Neuron (in vitro differentiated cells): Measurements from ENCODE around the gene AEN.
"Not testable (repeated sequence)": the region's sequence is repeated elsewhere in the genome, so short reads cannot be mapped to it uniquely, and the experiment has no call there.

ENCODE experiments used
- H2AFZ ChIP-seq: one replicate; pipeline ENCODE4 v1.6.1; 2013; ENCODE audit warnings: low read depth, mild to moderate bottlenecking, inconsistent platforms, low read length, moderate library complexity
- H3K27me3 ChIP-seq: one replicate; pipeline ENCODE4 v1.6.1; 2013; ENCODE audit warnings: low read length; ENCODE audit not compliant: insufficient read depth
- H3K36me3 ChIP-seq: one replicate; pipeline ENCODE4 v1.6.1; 2013; ENCODE audit warnings: low read length; ENCODE audit not compliant: insufficient read depth
- H3K4me1 ChIP-seq: one replicate; pipeline ENCODE4 v1.6.1; 2013; ENCODE audit warnings: low read length; ENCODE audit not compliant: insufficient read depth
- H3K4me3 ChIP-seq: 2 replicates; pipeline ENCODE4 v1.5.1; 2013; ENCODE audit warnings: mild to moderate bottlenecking, low read length, moderate library complexity
- H3K9me3 ChIP-seq: one replicate; pipeline ENCODE4 v1.6.1; 2013; ENCODE audit warnings: low read length

Gene AEN

DNA sequence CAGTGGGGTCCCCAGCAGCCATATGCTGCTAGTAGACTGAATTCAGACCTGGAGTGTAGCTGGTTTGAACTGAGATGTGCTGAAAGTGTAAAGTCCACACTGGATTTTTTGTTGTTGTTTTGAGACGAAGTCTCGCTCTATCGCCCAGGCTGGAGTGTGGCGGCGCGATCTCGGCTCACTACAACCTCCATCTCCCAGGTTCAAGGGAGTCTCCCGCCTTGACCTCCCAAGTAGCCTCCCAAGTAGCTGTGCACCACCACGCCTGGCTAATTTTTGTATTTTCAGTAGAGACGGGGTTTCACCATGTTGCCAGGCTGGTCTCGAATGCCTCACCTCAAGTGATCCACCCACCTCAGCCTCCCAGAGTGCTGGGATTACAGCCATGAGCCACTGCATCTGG lies 21.4 kb downstream of the AEN start:
- not testable (repeated sequence) for H3K36me3 ChIP-seq, H3K27me3 ChIP-seq, H3K9me3 ChIP-seq, H3K4me3 ChIP-seq, H2AFZ ChIP-seq
- peaks cover 13% of the 10 kb centered on the region for H3K4me1 ChIP-seq

DNA sequence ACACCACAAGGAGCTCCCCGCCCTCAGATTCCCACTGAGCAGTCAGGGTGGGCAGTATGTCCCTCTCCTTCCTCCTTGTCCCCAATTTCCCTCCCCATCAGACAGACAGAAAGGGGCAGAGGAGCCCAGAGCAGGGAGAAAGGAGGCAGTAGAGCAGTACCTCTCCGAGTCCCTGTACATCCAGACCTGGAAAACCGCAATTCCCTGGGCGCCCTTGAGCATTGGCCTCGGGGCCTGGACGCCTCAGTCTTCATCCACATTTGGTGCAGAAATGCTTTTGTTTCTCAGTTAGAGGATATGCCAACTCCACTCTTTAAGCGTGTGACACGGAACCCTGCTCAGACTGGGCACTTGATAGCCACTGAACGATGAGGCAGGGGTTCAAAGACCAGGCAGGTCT lies 23.6 kb downstream of the AEN start:
- H2AFZ ChIP-seq = no peak overlapping the region
- no peaks in the 10 kb centered on the region for H3K27me3 ChIP-seq
- no peaks in the 10 kb centered on the region for H3K4me1 ChIP-seq
- no peaks in the 10 kb centered on the region for H3K9me3 ChIP-seq
- no peak overlapping the region for H3K4me3 ChIP-seq
- H3K36me3 ChIP-seq = no peaks in the 10 kb centered on the region

DNA sequence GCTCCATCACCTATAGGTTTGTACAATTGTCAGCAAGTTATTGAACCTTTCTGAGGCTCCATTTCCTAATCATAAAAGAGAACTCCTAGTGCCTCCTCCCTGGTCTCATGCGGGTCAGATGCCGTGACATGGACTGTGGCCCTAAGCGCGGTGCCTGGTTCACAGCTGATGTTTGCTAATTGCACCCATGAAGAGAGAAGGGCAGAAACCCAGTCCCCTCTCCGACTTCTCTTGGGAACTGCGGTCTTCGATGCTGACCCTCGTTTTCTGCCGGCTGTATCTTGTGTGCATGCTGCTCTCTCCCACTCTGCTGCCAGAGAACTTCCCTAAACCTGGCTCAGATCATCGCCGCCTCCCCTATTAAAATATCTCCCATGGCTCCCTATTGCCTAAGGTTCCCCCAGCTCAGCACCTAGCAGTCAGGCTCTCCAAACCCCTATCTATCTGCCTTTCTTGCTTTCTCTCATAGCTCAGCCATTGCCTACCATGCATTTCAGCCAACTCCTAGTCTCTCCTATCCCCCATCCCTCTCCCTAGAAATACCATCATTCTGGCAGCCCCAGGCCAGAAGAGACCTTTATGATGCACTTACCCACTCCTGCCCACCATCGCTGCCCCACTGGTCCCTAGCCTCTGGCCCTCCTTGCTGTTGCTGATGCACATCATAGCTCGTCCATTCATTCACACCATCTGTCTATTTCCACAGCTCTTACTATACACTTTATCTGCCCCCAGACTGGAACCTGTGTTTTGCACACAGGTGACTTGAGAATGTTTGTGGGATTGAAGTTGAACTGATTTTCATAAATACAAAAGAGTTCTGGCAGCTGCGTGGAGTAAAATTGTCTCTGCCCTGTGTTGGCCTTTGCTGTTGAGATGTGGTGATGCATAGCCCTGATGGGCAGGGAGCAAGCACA lies 24.3 kb downstream of the AEN start:
- Histone ChIP-seq H3K4me3 (no peak overlapping the region), H2AFZ (no peak overlapping the region), H3K4me1 (no peaks in the 10 kb centered on the region), H3K36me3 (no peaks in the 10 kb centered on the region), H3K9me3 (no peaks in the 10 kb centered on the region), H3K27me3 (no peaks in the 10 kb centered on the region)

DNA sequence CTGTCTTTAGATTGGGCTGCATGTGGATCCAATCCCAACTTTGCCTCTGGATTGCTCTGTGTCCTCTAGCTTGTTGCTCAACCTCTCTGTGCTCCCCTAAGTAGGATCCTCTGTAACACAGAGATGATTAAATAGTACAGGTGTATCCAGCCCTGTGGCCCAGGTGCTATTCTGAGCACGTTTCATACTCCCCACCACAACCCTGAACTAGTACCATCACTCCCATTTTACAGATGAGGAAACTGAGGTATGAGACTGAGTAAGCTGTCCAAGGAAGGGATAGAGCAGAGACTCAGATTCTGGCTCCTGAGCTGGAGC lies 24.9 kb downstream of the AEN start:
- no peaks in the 10 kb centered on the region for H3K36me3 ChIP-seq

DNA sequence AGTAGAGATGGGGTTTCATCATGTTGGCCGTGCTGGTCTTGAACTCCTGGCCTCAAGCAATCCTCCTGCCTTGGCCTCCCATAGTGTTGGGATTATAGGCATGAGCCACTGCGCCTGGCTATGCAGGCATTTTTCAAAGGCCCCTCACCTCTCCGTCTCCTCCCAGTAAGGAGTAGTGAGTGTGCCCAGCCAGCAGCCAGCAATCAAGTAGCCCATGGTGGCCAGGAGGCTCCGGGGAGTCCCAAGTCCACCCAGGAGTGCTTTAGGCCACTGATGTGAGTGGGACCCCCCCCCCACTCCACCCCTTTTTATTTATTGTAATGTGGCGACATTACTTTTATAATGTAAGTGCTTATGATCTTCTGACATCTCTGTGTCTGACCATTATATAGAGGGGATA lies 25.8 kb downstream of the AEN start:
- Histone ChIP-seq H3K9me3 (no peaks in the 10 kb centered on the region), H3K27me3 (no peaks in the 10 kb centered on the region), H3K4me3 (no peak overlapping the region), H2AFZ (no peak overlapping the region), H3K4me1 (no peaks in the 10 kb centered on the region), H3K36me3 (no peaks in the 10 kb centered on the region)

More for the DNA sequence above, 24.9 kb downstream of the AEN start:
- no peaks in the 10 kb centered on the region for H3K4me1 ChIP-seq
- H3K27me3 ChIP-seq = no peaks in the 10 kb centered on the region
- no peak overlapping the region for H3K4me3 ChIP-seq
- H2AFZ ChIP-seq = no peak overlapping the region
- H3K9me3 ChIP-seq = no peaks in the 10 kb centered on the region

DNA sequence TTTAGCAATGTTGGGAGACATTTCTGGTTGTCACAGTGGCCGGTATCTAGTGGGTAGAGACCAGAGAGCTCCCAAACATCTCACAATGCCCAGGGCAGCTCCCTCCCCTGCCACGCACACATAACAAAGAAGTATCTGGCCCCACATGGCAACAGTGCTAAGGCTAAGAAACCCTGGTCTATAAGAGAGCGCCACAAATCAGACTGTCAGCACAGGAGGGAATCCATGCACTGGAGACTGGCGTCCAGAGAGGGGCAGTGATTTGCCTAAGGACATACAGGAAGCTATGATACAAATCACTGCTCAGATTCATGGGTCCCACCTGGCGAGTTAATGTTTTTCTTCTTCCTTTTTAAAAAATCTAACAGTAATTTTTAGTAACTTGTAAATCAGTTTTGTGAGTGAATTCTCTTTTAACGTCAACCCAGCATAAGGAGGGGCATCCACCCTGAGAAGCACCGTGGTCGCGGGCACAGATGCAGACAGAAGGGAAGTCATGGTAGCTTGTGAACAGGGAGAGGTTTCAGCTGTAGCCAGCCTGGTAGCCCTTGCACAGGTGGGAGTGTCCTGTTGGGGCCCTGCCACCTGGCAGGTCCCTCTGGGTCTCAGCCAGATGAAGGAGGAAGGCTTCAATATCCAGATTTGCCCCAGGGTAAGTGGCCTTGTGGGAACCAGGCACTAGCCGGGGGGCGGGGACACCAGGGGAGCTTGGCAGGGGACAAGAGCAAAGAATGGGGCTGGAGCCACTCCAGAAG lies 26.4 kb downstream of the AEN start:
- no peak overlapping the region for H3K4me3 ChIP-seq
- H3K9me3 ChIP-seq = no peaks in the 10 kb centered on the region
- H2AFZ ChIP-seq = no peak overlapping the region
- no peaks in the 10 kb centered on the region for H3K4me1 ChIP-seq
- H3K27me3 ChIP-seq = no peaks in the 10 kb centered on the region
- no peaks in the 10 kb centered on the region for H3K36me3 ChIP-seq

DNA sequence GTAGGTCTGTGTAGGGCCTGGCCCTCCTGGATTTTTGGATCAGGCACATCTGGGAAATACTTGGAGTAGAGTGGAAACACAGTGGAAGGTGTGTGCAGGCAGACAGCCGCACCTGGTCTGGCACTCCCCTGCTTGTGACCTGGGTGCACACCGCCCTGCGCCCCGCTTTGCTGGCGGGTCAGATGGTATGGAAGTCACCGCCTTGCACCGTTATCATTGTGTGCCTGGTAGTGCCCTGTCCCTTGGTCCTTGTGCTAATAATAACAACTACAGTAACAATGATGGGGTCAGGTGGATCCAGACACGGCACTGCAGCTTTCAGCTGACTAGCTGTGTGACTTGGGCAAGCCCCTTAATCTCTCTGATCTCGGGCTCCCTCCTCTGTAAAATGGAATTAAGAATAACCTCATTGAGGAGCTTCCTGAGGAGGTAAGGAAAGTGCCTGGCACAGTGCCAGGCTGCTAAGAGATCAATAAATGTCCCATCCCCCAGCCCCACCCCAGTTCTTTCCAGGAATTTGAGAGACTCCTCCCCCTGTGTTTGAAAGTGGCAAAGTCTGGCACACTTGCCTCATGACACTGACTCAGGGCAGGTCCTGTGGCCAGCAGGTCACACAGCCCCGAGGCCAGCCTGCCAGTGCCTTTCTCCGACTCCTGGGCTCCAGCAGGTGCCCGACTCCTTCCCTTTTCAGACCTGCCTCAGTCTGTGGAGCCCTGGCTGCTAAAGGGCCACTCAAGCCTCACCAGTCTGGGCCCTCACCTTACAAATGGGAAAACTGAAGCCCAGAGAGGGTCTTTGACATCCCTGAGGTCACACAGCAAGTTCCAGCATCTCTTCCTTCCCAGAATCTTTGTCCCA lies 27.4 kb downstream of the AEN start:
- no peaks in the 10 kb centered on the region for H3K36me3 ChIP-seq
- H3K4me3 ChIP-seq = no peak overlapping the region
- H3K27me3 ChIP-seq = no peaks in the 10 kb centered on the region
- no peaks in the 10 kb centered on the region for H3K4me1 ChIP-seq
- no peak overlapping the region for H2AFZ ChIP-seq
- no peaks in the 10 kb centered on the region for H3K9me3 ChIP-seq

DNA sequence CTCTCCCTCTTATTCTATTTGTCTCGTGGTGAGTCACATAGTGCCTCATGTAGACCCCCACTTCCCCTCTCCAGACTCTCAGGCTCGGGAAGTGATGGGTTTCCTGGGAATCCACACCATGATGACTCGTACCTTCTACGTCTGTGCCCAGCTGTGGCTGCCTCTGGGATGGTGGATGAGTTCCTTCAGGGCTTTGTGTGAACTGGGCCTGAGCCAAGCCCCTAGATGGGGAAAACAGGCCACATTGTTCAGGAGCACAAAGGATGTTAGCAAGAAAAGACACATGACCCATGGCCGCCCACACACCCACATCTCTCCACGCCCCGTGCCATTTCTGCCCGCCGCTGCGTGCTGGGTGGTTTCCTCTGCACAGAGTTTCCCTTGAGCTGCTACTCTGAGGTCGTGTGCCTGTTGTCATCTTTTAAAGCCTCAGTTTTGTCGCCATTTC lies 28.2 kb downstream of the AEN start:
- H3K9me3 ChIP-seq = no peaks in the 10 kb centered on the region

DNA sequence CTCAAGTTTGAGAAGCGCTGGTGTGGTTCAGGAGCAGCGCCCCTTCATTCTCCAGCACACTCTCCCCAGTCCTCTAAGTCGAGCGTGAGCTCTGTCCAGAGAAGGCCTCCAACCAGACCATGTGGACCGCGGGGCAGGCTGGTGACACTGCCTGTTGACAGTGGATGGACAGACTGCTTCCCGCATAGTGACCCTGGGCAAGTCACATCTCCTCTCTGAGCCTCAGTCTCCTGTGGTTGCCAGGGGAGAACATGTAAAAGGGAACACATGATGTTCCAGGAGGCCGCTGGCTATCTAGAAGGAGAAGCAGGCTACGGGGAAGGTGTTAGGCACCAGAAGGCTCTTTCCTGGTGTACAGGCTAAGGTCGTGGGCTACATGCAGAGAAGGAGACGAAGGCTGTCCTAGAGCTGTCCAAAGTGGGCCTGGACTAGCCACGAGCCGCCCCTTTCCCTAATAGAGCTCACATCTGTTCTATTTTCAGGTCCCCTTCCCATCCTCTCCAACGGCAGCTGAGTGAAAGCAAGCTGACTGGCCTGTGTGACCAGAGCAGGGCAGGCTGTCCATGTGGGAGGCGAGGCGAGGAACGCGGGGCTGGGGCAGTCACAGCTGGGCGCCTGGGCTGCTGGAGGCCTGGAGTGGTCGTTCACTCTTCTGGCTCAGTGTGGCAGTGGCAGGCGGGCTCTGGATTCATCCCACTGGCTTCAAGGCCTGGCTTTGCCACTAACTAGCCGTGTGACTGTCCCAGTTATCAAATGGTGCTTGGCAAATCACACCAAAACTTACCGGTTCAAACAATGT lies 28.8 kb downstream of the AEN start:
- H2AFZ ChIP-seq = no peak overlapping the region
- no peaks in the 10 kb centered on the region for H3K36me3 ChIP-seq
- H3K4me3 ChIP-seq = no peak overlapping the region
- no peaks in the 10 kb centered on the region for H3K27me3 ChIP-seq
- H3K4me1 ChIP-seq = no peaks in the 10 kb centered on the region
- no peaks in the 10 kb centered on the region for H3K9me3 ChIP-seq

More for the DNA sequence above, 28.2 kb downstream of the AEN start:
- Histone ChIP-seq H3K36me3 (no peaks in the 10 kb centered on the region), H3K4me1 (no peaks in the 10 kb centered on the region), H2AFZ (no peak overlapping the region), H3K4me3 (no peak overlapping the region), H3K27me3 (no peaks in the 10 kb centered on the region)

DNA sequence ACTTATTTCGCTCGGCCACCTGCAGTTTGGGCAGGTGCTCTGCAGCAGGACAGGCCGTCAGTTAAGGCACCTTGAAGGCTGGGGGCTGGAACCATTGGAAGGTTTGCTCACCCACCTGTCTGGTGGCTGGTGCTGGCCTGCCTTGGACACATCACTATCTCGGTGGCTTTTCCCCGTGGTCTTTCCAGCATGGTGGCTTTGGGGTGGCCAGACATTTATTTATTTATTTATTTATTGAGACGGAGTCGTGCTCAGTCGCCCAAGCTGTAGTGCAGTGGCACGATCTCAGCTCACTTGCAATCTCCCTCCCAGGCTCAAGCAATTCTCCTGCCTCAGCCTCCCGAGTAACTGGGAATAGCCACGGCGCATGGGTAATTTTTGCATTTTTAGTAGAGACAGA lies 29.4 kb downstream of the AEN start:
- no peaks in the 10 kb centered on the region for H3K27me3 ChIP-seq
- H3K4me1 ChIP-seq = no peaks in the 10 kb centered on the region
- no peaks in the 10 kb centered on the region for H3K9me3 ChIP-seq
- H3K36me3 ChIP-seq = no peaks in the 10 kb centered on the region
- no peak overlapping the region for H2AFZ ChIP-seq
- no peak overlapping the region for H3K4me3 ChIP-seq

DNA sequence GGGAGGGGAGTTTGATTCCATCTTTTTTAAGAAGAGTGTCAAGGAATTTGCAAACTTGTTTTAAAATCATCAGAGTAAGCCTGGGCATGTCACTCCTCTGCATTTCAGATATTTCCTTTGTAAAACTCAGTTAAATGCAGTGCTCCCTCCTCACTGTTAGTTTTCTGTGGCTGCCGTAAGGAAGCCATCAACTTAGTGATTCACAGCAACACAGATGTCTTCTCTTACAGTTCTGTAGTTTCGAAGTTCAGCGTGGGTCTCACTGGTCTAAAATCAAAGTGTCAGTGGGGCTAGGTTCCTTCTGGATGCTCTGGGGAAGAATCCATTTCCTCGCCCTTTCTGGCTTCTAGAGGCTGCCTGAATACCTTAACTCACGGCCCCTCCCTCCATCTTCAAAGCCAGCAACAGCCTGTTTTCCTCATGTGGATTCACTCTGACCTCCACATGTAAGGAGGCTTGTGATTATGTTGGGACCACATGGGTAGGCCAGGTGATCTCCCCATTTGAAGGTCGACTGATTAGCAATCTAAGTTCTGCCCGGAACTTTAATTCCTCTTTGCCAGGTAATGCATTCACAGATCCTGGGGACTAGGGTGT lies 30.1 kb downstream of the AEN start:
- Histone ChIP-seq H3K4me3 (no peak overlapping the region), H3K27me3 (no peaks in the 10 kb centered on the region), H2AFZ (no peak overlapping the region), H3K4me1 (no peaks in the 10 kb centered on the region), H3K9me3 (no peaks in the 10 kb centered on the region), H3K36me3 (no peaks in the 10 kb centered on the region)

DNA sequence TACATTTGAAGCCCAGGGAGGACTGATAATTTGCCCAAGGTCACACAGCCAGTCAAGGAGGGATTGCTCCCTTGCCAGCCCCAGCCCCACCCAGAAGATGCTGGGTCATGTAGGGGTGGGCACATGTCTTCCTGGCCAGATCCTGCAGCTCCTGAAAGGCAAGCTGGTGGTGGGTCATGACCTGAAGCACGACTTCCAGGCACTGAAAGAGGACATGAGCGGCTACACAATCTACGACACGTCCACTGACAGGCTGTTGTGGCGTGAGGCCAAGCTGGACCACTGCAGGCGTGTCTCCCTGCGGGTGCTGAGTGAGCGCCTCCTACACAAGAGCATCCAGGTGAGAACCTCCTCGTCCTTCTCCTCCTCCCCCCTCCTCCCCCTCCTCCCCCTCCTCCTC lies 30.8 kb downstream of the AEN start:
- no peaks in the 10 kb centered on the region for H3K9me3 ChIP-seq
- no peaks in the 10 kb centered on the region for H3K36me3 ChIP-seq
- no peaks in the 10 kb centered on the region for H3K4me1 ChIP-seq
- H3K27me3 ChIP-seq = no peaks in the 10 kb centered on the region
- no peak overlapping the region for H3K4me3 ChIP-seq
- no peak overlapping the region for H2AFZ ChIP-seq
